Endothelial cell of umbilical vein (primary cell): ENCODE measurements around the gene CACNA1C. TPM values are rescaled to one million over a fixed set of nuclear protein-coding genes. Genes with fewer than 3 reads are reported as not detected.

Source experiments
- BruUV-seq: library from RNA; stranded (reverse); fragments of 400-500 nt; replicated peaks from 2 replicates; lab custom pipeline; 2021; lab: Mats Ljungman, UMichigan
- CTCF ChIA-PET: fragments of 300-600, 350-600 bp; sonication (Branson Sonifier 250); formaldehyde crosslinking; loops from one replicate; lab custom pipeline; 2021; ENCODE audit warnings: antibody characterized with exemption, inconsistent platforms; lab: Charles Lee
- POLR2A ChIA-PET: fragments of 300-600, 350-600 bp; sonication (Branson Sonifier 250); formaldehyde crosslinking; loops from one replicate; lab custom pipeline; 2021; ENCODE audit warnings: antibody characterized with exemption, inconsistent platforms; lab: Charles Lee
- DNase-seq: peaks from one replicate; pipeline ENCODE4 v3.0.0-alpha.2; 2011; ENCODE audit warnings: low read depth, low spot score
- FAIRE-seq: peaks from 2 replicates; lab custom pipeline; 2011; peaks lifted over from hg19 to GRCh38; lab: Jason Lieb, UNC
- H2AFZ ChIP-seq: 2 replicates; pipeline ENCODE4 v1.6.0; 2012; ENCODE audit warnings: low read depth, low read length, control low read depth, inconsistent platforms
- H3K27ac ChIP-seq: 2 replicates; pipeline ENCODE4 v1.5.1; 2011; ENCODE audit warnings: low read depth, mild to moderate bottlenecking, control low read depth, low read length, moderate library complexity; ENCODE audit not compliant: insufficient read depth
- H3K27me3 ChIP-seq, 2 experiments: 2 replicates each; pipeline versions ENCODE4 v1.6.0 to v1.6.1; 2011; ENCODE audit warnings: low read length in 2 of 2, mixed read lengths in 1 of 2; ENCODE audit not compliant: control insufficient read depth in 2 of 2, insufficient read depth in 2 of 2
- H3K36me3 ChIP-seq, 2 experiments: 2 replicates in 1 of 2; 3 replicates in 1 of 2; pipeline ENCODE4 v1.5.1; 2011; ENCODE audit warnings: low read length in 2 of 2, mild to moderate bottlenecking in 1 of 2, moderate library complexity in 1 of 2; ENCODE audit not compliant: control insufficient read depth in 2 of 2, insufficient read depth in 2 of 2; ENCODE audit errors: extremely low read depth in 1 of 2
- H3K4me1 ChIP-seq: 3 replicates; pipeline ENCODE4 v1.5.1; 2011; ENCODE audit warnings: mild to moderate bottlenecking, low read length; ENCODE audit not compliant: control insufficient read depth, insufficient read depth; ENCODE audit errors: extremely low read depth
- H3K4me2 ChIP-seq: 2 replicates; pipeline ENCODE4 v1.6.1; 2011; ENCODE audit warnings: low read length, control low read depth, mixed read lengths; ENCODE audit not compliant: insufficient read depth
- H3K4me3 ChIP-seq, 3 experiments: fragments of 200-600 bp in 1 of 3; sonication (generic), shearing (Covaris generic) in 1 of 3; replicated peaks in 1 of 3; 2 replicates each; pipeline ENCODE4 v1.5.1; 2011 to 2016; ENCODE audit warnings: control low read depth in 3 of 3, low read length in 3 of 3, mild to moderate bottlenecking in 2 of 3, inconsistent platforms in 1 of 3, low read depth in 1 of 3, moderate library complexity in 1 of 3; ENCODE audit not compliant: insufficient read depth in 1 of 3
- H3K79me2 ChIP-seq: 2 replicates; pipeline ENCODE4 v1.6.0; 2012; ENCODE audit warnings: low read length, inconsistent platforms; ENCODE audit not compliant: control insufficient read depth, insufficient read depth
- H3K9ac ChIP-seq: replicated peaks from 2 replicates; pipeline ENCODE3; 2011; ENCODE audit warnings: low read length, control low read depth; ENCODE audit not compliant: insufficient read depth; ENCODE audit errors: extremely low read depth
- H3K9me1 ChIP-seq: replicated peaks from 3 replicates; pipeline ENCODE4 v1.6.0; 2011; ENCODE audit warnings: mild to moderate bottlenecking, low read length; ENCODE audit not compliant: control insufficient read depth, insufficient read depth; ENCODE audit errors: extremely low read depth
- H3K9me3 ChIP-seq: replicated peaks from 2 replicates; pipeline ENCODE4 v1.5.1; 2012; ENCODE audit warnings: low read length, inconsistent platforms; ENCODE audit not compliant: control insufficient read depth, insufficient read depth
- H4K20me1 ChIP-seq: replicated peaks from 2 replicates; pipeline ENCODE3; 2011; ENCODE audit warnings: mild to moderate bottlenecking, low read length; ENCODE audit not compliant: control insufficient read depth, insufficient read depth; ENCODE audit errors: extremely low read depth
- EZH2 ChIP-seq: IDR thresholded peaks from 2 replicates; pipeline ENCODE4 v1.6.1; 2012; ENCODE audit warnings: borderline replicate concordance, low read depth, mild to moderate bottlenecking, moderate library complexity, low read length, inconsistent platforms; ENCODE audit not compliant: severe bottlenecking
- FOS ChIP-seq: IDR thresholded peaks from 2 replicates; pipeline ENCODE4 v1.6.1; 2011; ENCODE audit warnings: mild to moderate bottlenecking, low read length, moderate library complexity, borderline replicate concordance; ENCODE audit not compliant: insufficient read depth
- GATA2 ChIP-seq: IDR thresholded peaks from 2 replicates; pipeline ENCODE4 v1.7.0; 2011; ENCODE audit warnings: low read depth, mild to moderate bottlenecking, moderate library complexity, mixed read lengths, low read length; ENCODE audit not compliant: insufficient read length, insufficient read depth
- JUN ChIP-seq: IDR thresholded peaks from 2 replicates; pipeline ENCODE4 v1.6.1; 2011; ENCODE audit warnings: borderline replicate concordance, low read depth; ENCODE audit not compliant: insufficient read length, insufficient read depth
- MYC ChIP-seq: IDR thresholded peaks from one replicate; pipeline ENCODE4 v1.6.1; 2011; ENCODE audit warnings: mild to moderate bottlenecking, low read depth, low read length
- POLR2A ChIP-seq: IDR thresholded peaks from 2 replicates; pipeline ENCODE4 v1.6.1; 2012; ENCODE audit warnings: low read depth, mild to moderate bottlenecking, control low read depth, low read length
- POLR2AphosphoS5 ChIP-seq: IDR thresholded peaks from 2 replicates; pipeline ENCODE4 v1.6.1; 2012; ENCODE audit warnings: low read depth, mild to moderate bottlenecking, control low read depth, low read length, moderate library complexity; ENCODE audit not compliant: insufficient read depth
- dilution Hi-C: fragments of 300-500 bp; cut with MboI; formaldehyde crosslinking; loops from one replicate; pipeline ENCODE4 v1.15.0; 2019; ENCODE audit warnings: low sequenced_read_pairs; ENCODE audit not compliant: extremely low pct_ligation_motif_present
- intact Hi-C: fragments of 100-400 bp; cut with micrococcal nuclease; formaldehyde crosslinking; loops from one replicate; pipeline ENCODE4 v1.10.0; 2022
- polyA plus RNA-seq, 4 experiments: library from polyadenylated mRNA; depleted of rRNA in 3 of 4; stranded (reverse) in 3 of 4; unstranded in 1 of 4; fragments of >200 nt; gene quantifications; 2 replicates each; pipeline versions ENCODE4 v1.2.1 to v1.2.3, GENCODE V29; 2011 to 2012; ENCODE audit warnings: missing spikeins in 1 of 4
- total RNA-seq: library from RNA; stranded (reverse); gene quantifications from 2 replicates; pipeline ENCODE4 v1.2.3, GENCODE V29; 2021
- TF ChIP-seq, protein P1 (sequence below): IDR thresholded peaks from 2 replicates; pipeline ENCODE4 v1.6.1; 2011; ENCODE audit not compliant: insufficient read depth, insufficient read length
- TF ChIP-seq, protein P2 (sequence below), 2 donors: IDR thresholded peaks; 1 replicate in 1 of 2; 2 replicates in 1 of 2; pipeline ENCODE4 v1.5.1; 2011; ENCODE audit warnings: low read length in 2 of 2, mild to moderate bottlenecking in 2 of 2, moderate library complexity in 2 of 2, control low read depth in 1 of 2, inconsistent platforms in 1 of 2, low read depth in 1 of 2; ENCODE audit not compliant: insufficient read depth in 1 of 2; ENCODE audit errors: extremely low read depth in 1 of 2

The CACNA1C gene
- total and polyA plus RNA-seq, 2 donors (not counting 3 experiments of a cell fraction or from before 2014, with no cell fraction given), result not detected

DNA sequence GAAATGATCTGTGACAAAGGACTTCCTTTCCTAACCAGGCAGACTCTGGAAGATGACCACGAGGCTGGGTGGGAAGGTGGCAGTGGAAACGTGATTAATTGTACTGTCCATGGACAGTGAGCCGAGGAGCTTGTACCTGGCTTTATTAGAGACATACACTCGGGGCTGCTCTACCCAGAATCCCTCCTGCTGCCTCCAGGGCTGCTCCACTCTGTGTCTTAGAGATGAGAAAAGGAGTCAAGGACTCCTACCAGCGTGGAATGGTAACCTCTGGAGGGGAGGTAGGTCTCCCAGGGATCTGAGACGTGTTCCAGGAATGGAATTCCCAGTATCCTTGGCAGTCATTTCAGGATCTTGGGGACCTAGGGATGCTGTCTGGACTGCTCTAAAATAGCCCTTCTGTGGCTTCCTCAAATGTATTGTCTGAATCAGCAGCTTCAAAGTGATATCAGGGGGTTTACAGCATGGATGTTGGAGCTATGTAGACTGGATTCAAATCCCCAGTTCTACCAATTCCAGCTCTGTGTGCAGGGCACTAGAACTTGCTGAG, 237.8 kb downstream of the CACNA1C start:
- POLR2A ChIA-PET, result no interaction called here
- intact Hi-C loops (loop anchor here (1.0 kb wide), 1 partner anchor 293 kb away; no protein-coding TSS in a partner anchor), dilution Hi-C loops (no loop called here)
- BruUV-seq, result no TSS peak
- H3K9me3 ChIP-seq, result no peaks in the 10 kb centered on the region
- H2AFZ ChIP-seq, result no peak overlapping the region
- CTCF ChIA-PET, result interaction anchor here (0.5 to 1.4 kb wide), 9 partner anchors 9 to 105 kb away, joined by 3 to 5 read pairs (median 3); no protein-coding TSS in a partner anchor
- FAIRE-seq, result no peak
- no peak for DNase-seq
- no peaks in the 10 kb centered on the region for H3K36me3 ChIP-seq
- no peaks in the 10 kb centered on the region for H3K27me3 ChIP-seq
- H3K79me2 ChIP-seq, result no peaks in the 10 kb centered on the region
- H4K20me1 ChIP-seq, result no peaks in the 10 kb centered on the region
- H3K4me3 ChIP-seq, result no peak overlapping the region
- no peaks in the 10 kb centered on the region for H3K9me1 ChIP-seq
- no peak overlapping the region for H3K4me2 ChIP-seq
- H3K4me1 ChIP-seq, result no peaks in the 10 kb centered on the region
- H3K9ac ChIP-seq, result no peak overlapping the region
- TF ChIP-seq POLR2A, result no peak
- TF ChIP-seq EZH2, result no peak
- TF ChIP-seq, protein P1, sequence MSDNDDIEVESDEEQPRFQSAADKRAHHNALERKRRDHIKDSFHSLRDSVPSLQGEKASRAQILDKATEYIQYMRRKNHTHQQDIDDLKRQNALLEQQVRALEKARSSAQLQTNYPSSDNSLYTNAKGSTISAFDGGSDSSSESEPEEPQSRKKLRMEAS, result no peak
- no peak for TF ChIP-seq FOS
- TF ChIP-seq MYC, result no peak
- TF ChIP-seq POLR2AphosphoS5, result no peak
- TF ChIP-seq JUN, result no peak
- TF ChIP-seq, protein P2, sequence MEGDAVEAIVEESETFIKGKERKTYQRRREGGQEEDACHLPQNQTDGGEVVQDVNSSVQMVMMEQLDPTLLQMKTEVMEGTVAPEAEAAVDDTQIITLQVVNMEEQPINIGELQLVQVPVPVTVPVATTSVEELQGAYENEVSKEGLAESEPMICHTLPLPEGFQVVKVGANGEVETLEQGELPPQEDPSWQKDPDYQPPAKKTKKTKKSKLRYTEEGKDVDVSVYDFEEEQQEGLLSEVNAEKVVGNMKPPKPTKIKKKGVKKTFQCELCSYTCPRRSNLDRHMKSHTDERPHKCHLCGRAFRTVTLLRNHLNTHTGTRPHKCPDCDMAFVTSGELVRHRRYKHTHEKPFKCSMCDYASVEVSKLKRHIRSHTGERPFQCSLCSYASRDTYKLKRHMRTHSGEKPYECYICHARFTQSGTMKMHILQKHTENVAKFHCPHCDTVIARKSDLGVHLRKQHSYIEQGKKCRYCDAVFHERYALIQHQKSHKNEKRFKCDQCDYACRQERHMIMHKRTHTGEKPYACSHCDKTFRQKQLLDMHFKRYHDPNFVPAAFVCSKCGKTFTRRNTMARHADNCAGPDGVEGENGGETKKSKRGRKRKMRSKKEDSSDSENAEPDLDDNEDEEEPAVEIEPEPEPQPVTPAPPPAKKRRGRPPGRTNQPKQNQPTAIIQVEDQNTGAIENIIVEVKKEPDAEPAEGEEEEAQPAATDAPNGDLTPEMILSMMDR (IDR thresholded peaks at IDR 0.05; ENCODE audit: extremely low read depth in 1 of 2, insufficient read depth in 1 of 2, low read depth in 1 of 2, low read length in 2 of 2), result no peak
- no peak for TF ChIP-seq GATA2
- H3K27ac ChIP-seq, result no peak overlapping the region
